Measurements from ENCODE around the gene EGFL8. TPM values are rescaled to one million over a fixed set of nuclear protein-coding genes. Genes with fewer than 3 reads are reported as not detected.

Gene EGFL8
- total and polyA plus RNA-seq, 2 donors (not counting 3 experiments of a cell fraction or from before 2014, with no cell fraction given) = 9.0 to 12.6 TPM

DNA sequence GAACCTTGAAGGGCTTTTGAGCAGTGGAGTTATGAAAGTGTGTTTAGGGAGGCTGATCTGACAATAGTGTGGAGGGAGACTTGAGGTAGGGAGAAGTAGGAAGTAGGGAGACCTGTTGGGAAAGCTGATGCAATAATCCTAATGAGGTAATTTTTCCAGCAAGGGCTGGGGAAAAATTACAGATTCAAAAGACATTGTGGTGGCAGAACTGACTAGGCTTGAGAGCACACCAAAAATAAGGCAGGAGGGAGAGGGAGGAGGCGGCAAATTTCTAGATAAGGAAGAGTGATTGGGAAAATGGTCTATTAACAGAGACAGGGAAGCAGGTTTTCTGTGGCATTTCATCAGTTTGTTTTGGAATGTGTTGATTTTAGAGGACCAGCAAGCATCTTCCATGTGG, 18.1 kb upstream of the EGFL8 start:
- Histone ChIP-seq H3K4me1 (ENCODE audit: control insufficient read depth, extremely low read depth, insufficient read depth, low read length) (peaks cover 3% of the 10 kb centered on the region), H3K36me3 (ENCODE audit: control insufficient read depth in 2 of 2, extremely low read depth in 1 of 2, insufficient read depth in 2 of 2, low read length in 2 of 2) (no peaks in the 10 kb centered on the region), H3K4me2 (ENCODE audit: insufficient read depth, low read length) (no peak overlapping the region), H4K20me1 (replicated peaks; ENCODE audit: control insufficient read depth, extremely low read depth, insufficient read depth, low read length) (no peaks in the 10 kb centered on the region), H3K27me3 (ENCODE audit: control insufficient read depth in 2 of 2, insufficient read depth in 2 of 2, low read length in 2 of 2) (peaks cover 20 to 29% of the 10 kb centered on the region in 2 experiments), H2AFZ (ENCODE audit: low read depth, low read length) (no peak overlapping the region), H3K9ac (replicated peaks; ENCODE audit: extremely low read depth, insufficient read depth, low read length) (no peak overlapping the region), H3K4me3 (replicated peaks in 1 of 3; ENCODE audit: insufficient read depth in 1 of 3, low read depth in 1 of 3, low read length in 3 of 3) (no peak overlapping the region), H3K79me2 (ENCODE audit: control insufficient read depth, insufficient read depth, low read length) (no peaks in the 10 kb centered on the region), H3K9me1 (replicated peaks; ENCODE audit: control insufficient read depth, extremely low read depth, insufficient read depth, low read length) (no peaks in the 10 kb centered on the region), H3K9me3 (replicated peaks; ENCODE audit: control insufficient read depth, insufficient read depth, low read length) (no peaks in the 10 kb centered on the region), H3K27ac (ENCODE audit: insufficient read depth, low read depth, low read length) (no peak overlapping the region)
- DNase-seq (ENCODE audit: low read depth, low spot score) (no peak), FAIRE-seq (no peak)
- POLR2A ChIA-PET = no interaction called here
- dilution Hi-C loops (cut with MboI; ENCODE audit: extremely low pct_ligation_motif_present, low sequenced_read_pairs) = no loop called here
- intact Hi-C loops (cut with micrococcal nuclease) = no loop called here
- no peak for TF ChIP-seq POLR2A (IDR thresholded peaks at IDR 0.05; ENCODE audit: low read depth, low read length)
- TF ChIP-seq JUN (IDR thresholded peaks at IDR 0.05; ENCODE audit: borderline replicate concordance, insufficient read depth, insufficient read length, low read depth) = no peak
- TF ChIP-seq POLR2AphosphoS5 (IDR thresholded peaks at IDR 0.05; ENCODE audit: insufficient read depth, low read depth, low read length) = no peak
- TF ChIP-seq EZH2 (IDR thresholded peaks at IDR 0.05; ENCODE audit: borderline replicate concordance, low read depth, low read length, severe bottlenecking) = no peak
- TF ChIP-seq MYC (IDR thresholded peaks at IDR 0.05; ENCODE audit: low read depth, low read length) = no peak
- TF ChIP-seq GATA2 (IDR thresholded peaks at IDR 0.05; ENCODE audit: insufficient read depth, insufficient read length, low read depth, low read length) = no peak
- TF ChIP-seq FOS (IDR thresholded peaks at IDR 0.05; ENCODE audit: borderline replicate concordance, insufficient read depth, low read length) = no peak
- TF ChIP-seq CTCF (IDR thresholded peaks at IDR 0.05; ENCODE audit: extremely low read depth in 1 of 2, insufficient read depth in 1 of 2, low read depth in 1 of 2, low read length in 2 of 2) = no peak
- no peak for TF ChIP-seq MAX (IDR thresholded peaks at IDR 0.05; ENCODE audit: insufficient read depth, insufficient read length)
- BruUV-seq (replicated peaks) = no TSS peak
- CTCF ChIA-PET = no interaction called here

All from endothelial cell of umbilical vein (primary cell).